ENCODE measurements around the gene LRRC32. TPM values are rescaled to one million over a fixed set of nuclear protein-coding genes. Genes with fewer than 3 reads are reported as not detected.
A peak's percentile ranks its signal among the peaks of the same experiment; 100 is the strongest.

Gene LRRC32
- polyA plus RNA-seq, 1 donor, result 32.8 TPM

DNA sequence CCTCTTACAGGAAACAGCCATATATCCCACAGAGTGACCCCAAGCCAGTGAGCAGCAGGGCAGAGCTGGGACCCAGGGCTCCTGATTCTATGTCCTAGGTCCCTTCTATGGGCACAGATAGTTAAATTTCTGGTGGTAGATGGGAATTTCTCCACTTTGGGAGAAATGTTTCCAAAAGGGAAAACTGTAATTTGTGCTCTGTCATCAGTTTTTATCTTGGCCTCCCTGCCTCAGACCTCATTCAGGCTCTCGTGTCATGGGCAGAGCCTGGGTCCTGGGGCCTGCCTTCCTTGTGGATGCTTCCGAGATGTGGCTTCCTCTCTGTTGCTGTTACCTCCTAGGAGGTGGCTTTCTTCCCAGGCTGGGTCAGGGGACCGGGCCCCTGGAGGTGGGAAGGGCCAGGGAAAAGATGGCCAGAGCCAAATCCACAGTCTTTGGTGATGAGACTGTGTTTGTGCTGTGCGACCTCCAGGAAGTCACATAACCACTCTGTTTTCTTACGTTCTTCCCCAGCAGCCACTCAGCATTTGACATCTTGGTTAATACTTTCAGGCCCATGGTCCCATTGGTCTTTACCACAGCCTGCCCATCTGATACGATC is 8.6 kb downstream of the LRRC32 start:
- no peak for DNase-seq

DNA sequence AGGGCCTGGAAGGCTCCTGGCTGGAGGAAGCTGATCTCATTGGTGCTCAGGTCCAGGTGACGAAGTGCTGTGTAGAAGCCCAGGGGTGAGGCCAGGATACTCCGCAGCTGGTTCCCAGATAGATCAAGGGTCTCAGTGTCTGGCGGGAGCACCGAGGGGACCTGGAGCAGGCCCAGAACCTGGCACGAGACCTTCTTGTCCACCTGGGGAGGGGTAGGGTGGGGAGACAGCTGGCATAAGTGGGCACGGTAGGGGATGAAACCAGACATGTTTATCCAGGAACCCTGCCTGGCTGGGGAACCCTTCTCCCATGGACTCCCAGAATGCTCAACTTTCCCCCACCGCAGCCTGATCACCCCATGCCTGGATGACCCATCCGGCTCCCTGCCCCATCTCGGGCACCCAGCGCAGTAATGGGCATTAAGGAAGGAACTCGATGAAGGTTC is 9.2 kb downstream of the LRRC32 start:
- no peak for DNase-seq

DNA sequence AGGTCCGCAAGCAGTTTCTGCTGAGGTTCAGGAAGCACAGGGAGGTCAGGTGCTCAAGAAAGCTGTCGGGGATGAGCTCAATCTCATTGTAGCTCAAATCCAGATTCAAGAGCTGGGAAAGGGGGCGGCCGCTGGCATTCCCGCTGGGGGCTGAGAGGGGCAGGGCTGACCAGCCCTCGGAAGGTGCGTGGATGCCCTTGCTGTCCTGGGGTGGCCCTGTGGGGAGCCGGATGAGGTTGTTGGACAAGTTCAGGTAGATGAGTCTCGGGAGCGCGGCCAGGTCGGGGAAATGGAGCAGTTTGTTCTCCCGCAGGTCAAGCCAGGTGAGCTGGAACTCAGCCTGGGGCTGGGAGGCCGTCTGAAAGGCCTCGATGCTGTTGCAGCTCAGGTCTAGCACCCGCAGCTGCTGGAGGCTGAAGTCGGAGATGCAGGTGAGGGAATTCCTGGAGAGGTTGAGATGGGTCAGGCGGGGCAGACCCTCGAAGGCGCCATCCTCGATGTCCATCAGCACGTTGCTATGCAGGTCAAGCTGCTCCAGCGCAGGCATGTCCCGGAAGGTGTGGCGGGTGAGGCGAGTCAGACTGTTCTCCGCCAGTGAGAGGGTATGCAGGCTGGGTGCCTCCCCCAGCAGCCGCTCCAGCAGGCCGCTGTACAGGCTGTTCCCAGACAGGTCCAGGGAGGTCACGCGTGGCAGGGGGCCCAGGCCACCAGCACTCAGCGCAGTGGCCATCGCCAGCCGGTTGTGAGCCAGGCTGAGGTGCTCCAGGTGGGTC is 9.8 kb downstream of the LRRC32 start:
- DNase-seq, result no peak

DNA sequence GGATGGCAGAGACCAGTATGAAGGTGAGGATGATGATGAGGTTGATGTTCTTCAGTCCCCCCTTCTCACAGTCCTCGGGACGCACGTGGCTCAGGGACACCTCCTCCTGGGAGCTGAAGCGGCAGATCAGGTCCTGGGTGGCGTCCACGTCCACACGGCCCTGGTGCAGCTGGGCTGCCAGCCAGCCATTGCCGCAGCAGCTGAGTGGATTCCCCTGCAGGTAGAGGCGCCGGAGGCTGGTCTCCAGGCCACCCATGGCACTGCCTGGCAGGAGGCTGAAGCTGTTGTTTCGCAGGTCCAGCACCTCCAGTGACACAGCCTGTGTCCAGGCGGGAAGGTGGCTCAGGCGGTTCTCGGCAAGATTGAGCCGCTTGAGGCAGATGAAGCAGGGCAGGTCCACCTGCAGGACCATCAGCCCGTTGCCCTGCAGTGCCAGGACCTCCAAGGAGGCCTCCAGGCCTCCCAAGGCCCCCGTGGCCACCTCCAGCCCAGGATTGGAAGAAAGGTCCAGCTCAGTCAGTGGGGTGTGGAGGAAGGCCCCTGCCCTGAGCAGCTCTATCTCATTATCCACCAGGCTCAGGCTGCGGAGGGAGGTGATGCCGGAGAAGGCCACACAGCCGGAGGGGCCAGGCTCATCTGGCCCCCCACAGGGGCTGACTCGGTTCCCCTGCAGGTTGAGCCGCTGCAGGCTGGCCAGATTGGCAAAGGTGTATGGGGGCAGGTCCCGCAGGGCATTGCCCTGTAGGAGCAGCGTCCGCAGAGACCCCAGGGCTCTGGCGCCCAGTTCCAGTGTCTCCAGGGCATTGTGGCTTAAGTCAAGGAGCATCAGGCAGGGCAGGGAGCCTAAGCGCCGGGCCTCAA is 10.6 kb downstream of the LRRC32 start:
- DNase-seq, result no peak

DNA sequence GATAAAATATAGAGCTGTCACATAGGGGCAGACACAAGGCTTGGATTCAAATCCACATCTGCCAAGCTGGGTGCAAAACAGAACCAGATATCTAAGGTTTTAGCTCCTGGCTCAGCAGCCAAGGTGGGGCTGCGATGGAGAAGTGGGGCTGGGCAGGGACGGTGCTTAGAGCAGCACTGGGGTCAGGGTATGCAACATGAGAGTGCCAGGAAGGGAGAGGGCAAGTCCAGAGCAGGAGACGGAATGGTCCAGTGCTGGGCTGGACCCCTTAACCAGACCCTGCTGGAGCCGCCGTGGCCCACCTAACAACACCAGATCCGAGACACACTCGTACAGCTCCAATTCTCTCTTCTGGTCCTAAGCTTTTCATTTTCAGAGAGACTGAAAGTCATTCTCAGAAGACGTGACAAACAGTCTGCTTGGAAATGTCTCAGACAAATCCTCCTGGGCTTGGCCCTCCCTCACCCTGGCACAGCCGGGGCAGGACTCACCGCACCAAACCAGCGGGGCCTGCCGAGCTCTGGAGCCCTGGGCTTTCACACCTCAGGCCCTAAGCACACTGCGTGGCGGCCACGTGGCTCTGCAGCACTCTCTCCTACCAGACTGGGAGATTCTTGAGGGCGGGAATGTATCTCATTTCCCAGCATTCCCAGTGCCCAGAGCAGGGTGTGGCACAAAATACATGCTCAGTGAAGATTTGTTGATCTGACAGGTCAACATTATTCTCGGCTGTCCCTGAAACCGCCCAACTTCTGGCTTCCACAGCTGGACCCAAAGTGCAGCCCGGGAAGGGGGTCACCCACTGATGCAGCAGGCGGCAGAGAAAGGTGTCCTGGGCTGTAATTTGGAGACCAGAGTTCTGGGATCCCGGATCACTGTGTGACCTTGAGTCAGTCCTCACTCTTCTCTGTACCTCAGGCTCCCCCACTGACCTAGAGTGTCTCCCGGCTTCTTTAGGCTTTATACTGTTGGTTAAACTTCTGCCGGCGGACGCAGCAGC is 11.6 kb downstream of the LRRC32 start:
- no peak for DNase-seq

DNA sequence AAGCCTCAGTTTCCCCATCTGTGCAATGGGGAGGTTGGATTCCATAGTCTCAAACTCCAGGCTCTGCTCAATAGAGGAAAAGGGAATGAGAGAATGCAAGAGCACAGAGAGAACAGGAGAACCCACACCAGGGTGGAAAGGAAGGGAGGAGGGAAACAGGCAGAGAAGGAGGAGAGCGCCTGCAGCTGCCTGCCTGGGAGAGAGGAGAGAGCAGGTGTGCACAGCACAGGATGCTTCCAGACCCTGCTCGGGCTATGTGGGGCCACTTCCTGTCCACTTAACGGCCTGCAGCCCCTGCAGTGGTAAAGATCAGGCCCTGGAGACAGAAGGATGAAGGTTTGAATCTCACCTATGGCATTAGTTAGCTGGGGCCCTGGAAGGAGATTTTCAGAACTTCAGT is 12.3 kb downstream of the LRRC32 start:
- no peak for DNase-seq

DNA sequence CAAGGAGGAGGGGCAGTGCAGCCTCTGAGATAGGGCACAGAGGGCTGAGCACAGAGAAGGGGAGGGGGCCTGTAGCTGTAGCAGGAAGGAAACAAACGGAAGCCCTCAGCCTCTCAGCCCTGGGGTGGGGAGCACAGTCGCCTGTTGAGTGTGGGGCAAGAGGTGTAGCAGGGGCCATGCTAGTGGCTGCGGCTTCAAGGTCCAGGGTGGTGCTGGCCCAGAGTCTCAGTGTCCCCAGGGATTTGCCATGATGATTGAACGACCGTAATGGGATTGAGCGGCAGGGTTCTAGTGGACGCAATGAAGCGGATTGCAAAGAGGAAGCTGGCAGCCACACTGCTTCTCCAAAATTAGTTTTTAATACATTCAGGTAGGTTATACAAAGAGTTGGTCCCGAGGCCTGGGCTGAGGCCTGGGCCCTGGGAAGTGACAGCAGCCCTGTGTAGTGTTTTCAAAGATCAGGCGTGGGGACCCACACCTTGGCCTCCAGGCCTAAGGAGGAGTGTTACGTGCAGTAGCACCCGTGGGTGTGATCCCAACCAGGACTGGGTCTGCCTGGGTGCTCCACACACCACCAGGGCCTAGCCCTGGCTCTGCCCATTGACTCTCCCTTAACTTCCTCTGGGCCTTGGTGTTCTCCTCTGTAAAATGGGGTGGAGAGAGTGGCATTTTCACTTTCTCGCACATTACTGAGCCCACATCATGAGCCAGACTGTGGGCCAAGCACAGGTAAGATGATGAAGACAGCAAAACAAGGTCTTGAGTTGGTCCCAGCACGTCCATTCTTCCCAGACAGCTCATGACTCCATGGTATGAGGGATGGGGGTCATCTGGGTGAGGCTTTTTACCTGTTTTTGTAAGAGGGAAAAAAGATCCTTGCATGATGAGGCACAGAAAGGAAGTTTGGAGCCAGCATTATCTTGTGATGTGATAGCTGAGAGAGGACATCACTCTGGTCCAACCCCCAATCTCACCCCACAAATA is 13.1 kb downstream of the LRRC32 start:
- no peak for DNase-seq

DNA sequence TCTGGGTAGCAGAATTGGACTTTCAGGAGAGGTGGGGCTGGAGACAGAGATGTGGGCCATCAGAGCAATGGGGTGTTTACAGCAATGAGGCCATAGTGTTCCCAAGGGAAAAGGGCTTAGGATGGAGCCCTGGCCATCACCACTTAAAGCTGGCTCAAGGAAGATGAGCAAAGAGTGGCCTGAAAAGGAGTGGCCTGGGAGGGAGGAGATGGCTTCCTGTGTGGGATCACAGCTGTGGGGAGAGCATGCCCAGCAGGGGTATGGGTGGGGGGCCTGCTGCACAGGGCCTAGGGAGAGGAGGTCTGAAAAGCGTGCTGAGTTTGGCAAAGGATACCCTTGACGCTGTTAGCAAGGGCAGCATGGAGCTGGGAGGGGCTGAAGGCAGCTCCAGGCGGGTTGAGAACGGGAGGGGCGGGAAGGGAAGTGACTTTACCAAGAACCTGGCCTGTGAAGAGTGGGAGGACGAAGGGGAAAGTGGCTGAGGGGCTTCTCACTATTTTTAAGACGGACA is 13.9 kb downstream of the LRRC32 start:
- no peak for DNase-seq

DNA sequence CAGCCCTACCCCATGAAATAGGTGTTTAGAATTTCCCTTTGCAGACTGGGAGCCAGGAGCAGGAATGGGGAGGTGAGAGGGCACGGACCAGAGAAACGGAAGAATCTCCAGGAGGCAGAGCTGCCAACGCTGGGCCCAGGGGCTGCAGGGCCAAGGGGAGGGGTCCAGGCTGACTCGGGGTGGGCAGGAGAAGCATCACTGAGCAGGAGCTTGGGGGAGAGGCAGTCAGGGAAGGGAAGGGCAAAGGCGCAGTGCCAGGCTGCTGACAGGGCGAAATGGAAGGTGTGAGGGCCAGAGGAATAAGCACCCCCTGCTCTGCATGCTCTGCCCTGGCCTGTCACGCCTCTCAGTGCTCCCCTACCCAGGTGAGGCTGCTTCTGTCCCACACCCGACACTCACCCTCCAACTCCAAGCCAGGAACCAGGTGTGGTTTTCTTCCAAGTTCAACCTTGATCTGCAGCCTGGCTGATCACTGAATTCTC is 14.5 kb downstream of the LRRC32 start:
- no peak for DNase-seq

DNA sequence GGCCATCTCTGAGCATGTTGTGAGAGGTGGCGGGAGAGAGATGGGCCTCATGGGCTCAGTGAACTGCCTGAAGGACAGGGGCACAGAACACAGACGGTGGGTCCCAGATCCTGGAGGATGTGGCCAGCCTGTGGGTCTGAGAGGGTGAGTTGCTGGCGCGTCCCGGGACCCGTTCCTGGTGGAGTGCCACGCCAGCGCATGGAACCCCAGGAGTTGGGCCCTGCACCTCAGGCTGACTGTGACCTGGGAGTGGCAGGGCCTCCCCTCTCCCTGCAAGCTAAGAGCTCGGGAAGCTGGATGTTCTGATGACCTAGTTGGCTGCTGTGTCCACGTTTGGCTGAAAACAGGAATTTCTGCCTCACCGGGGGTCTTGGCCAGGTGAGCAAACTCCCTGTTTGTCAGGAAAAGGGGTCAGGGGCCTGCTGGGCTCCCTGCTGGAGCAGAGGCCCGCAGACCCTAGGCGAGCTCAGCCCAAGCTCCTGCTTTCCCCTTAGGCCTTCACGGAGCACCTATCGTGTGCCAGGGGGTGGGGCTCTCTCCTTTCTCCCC is 15.0 kb downstream of the LRRC32 start:
- DNase-seq, result no peak

DNA sequence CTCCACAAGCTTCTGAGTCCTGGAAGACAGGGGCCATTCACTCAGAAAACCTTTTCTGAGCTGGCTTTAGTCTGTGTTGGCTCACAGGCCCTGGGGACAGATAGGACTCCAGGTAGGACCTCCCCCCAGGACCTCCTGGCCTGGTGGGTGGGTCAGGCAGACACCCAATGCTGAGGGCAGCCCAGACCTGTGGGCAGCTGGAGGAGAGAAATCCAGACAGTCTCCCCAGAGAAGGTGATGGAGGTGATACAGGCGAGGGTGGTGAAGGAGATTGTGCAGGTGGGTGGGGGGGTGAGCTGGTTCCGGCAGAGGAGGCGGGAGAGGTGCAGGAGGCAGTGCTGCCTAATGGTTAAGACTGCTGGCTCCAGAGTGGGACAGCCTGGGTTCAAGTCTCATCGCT is 15.6 kb downstream of the LRRC32 start:
- no peak for DNase-seq

DNA sequence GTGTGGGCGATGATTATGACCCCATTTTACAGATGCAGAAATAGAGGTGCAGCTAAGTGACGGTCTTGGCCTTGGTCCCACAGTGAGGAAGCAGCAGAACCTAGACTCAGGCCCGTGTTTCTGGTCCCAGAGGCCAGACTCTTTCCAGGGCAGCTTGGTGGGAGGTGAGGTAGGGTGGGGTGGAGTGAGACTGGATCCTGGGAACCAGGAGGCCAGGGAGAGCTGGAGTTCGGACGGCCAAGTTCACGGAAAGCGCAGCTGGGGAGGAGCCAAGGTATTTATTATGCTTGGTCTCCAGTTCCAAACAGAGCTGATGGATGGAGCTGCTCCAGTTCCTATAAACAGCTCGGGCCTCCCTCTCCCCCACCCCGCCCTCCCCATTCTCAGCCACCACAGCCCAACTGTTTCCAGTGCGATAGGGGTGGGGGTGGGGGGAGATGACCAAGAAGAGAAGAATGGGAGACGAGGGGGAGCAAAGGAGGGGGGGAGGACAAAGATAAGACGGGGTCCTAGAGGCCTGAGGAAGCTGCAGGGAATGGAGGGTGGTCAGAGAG is 16.2 kb downstream of the LRRC32 start:
- DNase-seq, result peak; percentile 93

DNA sequence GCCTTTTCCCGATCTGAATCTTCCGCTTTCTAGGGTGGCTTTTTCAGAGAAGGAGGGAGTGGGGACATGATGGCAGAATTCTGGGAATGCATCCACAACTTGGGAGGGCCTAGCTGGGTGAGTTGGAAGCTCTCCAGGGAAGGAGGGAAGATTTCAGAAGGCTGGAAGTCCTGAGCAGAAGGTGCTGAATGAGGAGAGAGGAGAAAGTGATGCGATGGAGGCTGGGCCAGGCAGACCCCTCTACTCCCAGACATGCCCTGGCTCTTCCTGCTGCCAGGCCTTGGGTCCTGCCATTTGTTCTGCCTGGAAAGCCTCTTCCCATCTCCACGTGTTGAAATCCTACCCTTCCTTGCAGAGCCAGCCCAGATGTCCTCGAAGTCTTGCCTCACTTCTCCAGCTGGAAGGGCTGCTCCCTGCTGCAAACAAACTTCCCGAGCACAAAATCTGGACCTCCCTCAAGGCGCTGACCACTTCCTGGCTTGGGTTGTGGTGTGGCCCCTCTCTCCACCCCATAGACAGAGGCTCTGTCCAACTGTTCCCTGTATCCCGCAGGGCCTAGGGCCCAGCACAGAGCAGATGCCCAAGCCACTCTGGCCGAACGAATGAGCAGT is 16.8 kb downstream of the LRRC32 start:
- peak; percentile 87 for DNase-seq

DNA sequence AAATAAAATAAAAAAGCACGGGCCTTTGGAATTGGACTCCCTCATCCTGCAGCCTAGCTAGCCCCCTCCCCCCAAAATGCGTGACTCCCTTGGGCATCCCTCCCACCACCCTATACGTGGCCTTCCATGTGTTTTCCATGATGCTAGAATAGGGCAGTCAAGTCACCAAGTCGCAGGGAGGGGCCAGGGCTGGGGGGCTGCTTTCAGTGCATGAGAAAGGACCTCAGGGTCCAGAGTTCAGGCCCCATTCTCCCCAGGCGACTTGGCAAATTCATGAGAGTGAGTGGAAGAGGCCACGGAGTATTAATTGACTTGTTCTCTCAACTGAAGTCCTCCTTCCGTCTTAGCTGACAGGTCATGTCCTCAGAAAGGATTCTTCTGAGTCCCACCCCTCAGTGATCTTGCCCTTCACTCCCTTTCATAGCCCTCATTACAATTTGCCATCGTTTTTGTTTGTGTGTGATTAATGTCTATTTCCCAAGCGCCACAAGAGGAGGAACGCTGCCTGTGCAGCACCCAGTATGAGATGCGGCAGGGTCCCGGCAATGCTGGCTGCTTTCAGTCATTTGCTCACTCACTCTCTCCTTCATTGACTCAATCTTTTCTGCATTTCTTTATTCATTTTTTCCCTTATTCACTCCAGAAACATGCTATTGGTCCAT is 17.4 kb downstream of the LRRC32 start:
- no peak for DNase-seq

DNA sequence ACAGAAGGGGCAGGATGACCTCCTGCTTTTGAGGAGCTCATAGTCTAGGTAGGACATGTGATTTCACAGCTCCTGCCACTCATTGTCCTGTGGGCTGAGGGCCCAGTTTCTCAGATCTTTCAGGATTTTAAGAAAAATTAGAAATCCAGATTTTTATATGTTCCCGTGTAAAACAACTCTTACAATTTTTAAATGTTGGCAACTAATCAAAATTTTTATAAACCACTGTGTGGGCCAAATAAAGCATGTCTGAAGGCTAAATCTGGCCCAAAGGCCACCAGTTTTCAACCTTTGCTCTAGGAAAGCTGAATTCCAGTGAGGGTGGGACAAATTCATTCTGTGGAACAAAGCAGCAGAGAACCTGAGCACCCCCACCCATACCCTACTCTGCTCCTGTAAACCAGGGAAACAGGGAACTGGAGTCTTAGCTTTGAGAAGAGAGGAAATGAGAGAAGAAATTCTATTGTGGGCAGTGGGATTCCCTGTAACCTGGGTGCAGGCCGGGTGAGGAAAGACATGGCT is 20.6 kb downstream of the LRRC32 start:
- no peak for DNase-seq

DNA sequence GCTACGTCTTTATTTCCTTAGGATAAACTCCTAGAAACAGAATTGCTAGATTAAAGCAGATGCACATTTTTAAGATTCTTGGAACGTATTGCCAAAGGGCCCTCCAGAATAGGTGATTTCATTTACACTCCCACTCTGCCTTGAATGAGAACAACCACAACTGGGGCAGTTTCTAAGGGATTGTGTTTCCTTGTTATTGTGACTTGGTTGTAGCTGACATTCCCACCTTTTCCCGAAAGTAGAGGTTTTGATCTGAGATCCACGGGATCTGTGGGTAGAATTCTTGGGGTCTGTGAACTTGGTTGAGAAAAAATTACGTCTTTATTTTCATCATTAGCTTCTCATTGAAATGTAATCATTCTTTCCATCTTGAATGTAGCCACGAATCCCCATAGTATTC is 21.5 kb downstream of the LRRC32 start:
- no peak for DNase-seq

DNA sequence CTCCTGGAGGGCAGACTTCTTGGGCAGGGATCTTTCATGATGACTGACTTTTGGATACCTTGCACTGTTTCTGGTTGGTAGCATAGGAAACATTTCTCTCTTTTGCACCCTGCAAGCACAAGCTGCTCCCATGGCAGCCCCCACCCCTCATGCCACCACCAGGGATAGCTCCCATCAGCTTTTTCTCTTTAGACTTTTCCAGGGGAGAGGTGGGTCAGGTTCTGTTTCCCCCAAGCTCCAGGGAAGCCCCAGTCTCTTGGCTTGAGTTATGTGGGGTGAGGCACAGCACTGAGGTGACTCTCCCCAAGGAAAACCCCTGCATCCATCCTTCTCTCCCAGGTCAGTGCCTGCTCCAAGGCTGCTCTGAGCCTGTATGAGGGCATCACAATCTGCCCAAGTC is 22.5 kb downstream of the LRRC32 start:
- DNase-seq, result no peak

DNA sequence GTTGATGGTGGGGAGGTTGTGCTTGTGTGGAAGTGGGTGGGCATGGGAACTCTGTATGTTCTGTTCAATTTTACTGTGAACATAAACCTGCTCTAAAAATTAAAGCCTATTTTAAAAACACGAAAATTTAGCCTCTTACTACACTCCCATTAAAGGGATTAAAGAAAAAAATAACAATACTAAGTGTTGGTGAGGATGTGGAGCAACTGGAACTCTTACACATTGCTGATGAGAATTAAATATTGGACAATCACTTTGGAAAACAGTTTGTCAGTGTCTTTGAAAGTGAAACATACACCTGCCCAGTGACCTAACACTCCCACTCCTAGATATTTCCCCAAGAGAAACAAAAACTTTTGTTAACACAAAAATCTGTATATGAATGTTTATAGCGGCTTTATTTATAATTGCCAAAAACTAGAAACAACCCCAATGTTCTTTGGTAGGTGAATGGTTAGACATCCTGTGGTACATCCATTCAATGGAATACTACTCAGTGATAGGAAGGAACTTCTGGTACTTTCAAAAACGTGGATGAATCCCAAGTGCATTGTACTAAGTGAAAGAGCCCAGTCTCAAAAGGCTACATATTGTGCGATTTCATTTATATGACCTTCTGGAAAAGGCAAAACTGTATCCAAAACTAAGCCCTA is 23.5 kb downstream of the LRRC32 start:
- DNase-seq, result no peak
